NCI-H2227 (cell line): ENCODE results near the gene TFE3.
"Not testable (repeated sequence)": the region's sequence is repeated elsewhere in the genome, so short reads cannot be mapped to it uniquely, and the experiment has no call there.

Source experiments
- DNase-seq: peaks from one replicate; lab custom pipeline; 2025; ENCODE audit not compliant: unreplicated experiment; lab: John Stamatoyannopoulos, UW

The TFE3 gene

GRCh38 chrX:49002091-49002935 lies 40.8 kb downstream of the TFE3 start, which contains the start of gene GRIPAP1:
Gene GRIPAP1 (minus strand): TSS chrX:49002264. CDS start chrX:49002229, 35 bp downstream.
- peak; percentile 99 for DNase-seq

DNA sequence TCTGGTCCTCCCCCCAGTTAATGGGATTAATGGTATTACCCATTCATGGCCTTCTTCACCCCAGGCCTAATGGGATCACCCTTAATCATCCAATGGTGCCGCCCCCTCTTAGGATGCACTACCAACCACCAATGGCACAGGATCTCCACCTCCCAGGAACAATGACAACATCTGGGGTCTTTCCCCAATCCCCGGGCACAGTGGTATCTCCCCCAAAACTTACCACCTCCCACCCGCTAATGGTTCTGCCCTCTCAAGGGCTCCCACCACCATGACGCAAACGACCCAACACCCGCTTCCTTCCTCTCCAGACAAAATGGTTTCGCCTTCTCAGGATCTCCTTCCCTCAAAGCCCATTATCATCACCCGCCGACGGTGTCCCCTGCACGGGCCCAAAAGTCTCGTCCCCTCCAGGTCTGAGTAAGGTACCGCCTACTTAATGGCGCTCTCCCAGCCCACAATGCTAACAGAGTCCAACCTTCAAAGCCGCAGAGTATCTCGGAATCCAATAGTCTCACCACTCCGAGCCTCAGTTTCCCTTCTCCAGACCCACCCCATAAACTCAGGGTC lies 41.6 kb downstream of the TFE3 start:
- DNase-seq = peak; percentile 73

GRCh38 chrX:49000636-49001035 lies 42.5 kb downstream of the TFE3 start:
- DNase-seq = no peak

DNA sequence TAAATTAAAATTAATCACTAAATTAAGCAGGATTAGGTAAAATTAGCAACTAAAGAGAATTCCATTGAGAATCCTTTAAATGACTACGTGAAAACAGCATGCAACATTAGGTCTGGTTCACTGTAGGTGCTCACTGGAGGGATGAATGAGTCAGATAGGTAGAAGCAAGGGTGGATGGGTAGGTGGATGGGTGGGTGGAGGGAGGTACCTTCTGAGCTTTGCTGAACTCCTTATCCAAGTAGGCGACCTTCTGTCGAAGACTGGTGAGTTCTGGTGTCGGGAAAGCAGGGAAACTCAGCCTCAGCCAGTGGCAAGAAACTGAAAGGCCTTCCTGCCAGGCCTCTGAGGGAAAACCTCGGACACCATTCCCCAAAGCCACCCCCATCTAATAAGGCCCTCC lies 44.1 kb downstream of the TFE3 start:
- DNase-seq = no peak

DNA sequence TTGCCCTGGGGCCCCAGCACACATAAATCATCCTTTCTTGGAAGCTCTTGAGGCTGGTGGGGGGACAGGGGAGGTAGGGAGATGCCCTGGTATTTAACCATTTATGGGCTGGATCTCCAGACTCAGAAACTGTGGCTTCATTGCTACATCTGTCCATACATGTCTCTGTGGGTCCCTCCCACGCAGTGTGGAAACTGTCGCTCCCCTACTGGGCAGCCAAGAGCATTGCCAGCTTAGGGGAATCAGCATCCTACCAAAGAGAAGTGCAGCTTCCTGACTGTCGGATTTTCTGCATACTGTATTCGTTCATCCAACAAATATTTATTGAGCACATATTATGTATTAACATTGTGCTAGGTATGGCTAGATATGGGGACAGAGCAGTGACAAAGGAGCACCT lies 44.8 kb downstream of the TFE3 start:
- DNase-seq = no peak

DNA sequence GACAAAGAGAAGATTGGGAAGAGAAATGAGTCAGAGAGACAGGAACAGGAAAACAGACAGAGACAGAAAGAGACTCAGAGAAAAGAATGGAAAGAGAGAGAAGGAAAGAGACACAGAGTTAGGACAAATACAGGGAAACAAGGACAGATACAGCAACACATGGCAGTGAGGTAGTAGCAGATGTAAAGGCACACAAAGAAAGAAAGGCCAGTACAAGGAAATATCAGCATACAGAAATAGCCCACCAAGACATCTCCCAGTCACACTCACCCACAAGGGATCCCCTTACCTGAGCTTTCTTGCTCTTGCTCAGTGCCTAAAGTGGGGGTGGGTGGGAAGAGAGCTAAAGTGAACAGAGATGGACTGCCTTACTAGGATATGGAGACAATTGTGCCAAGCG lies 45.3 kb downstream of the TFE3 start:
- no peak for DNase-seq

DNA sequence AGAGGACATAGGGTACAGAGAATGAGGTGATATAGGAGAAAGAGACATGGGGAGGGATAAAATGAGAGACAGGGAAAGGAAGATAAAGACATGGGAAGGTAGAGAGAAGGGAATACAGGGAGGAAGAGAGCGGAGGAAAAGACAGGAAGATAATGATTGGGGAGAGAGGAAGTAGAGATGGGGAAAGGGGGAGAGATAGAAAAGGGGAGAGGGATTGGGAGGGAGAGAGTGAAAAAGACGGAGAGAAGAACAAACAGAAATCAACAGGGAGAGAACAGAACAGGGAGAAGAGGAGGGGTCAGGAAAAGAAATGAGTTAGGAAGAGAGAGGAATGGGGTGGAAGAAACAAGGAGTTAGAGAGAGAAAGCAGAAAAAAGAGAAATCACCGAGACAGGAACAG lies 45.7 kb downstream of the TFE3 start:
- DNase-seq = no peak

- DNase-seq = no peak
Observed at GRCh38 chrX:48996969-48997368, 46.2 kb downstream of the TFE3 start.

DNA sequence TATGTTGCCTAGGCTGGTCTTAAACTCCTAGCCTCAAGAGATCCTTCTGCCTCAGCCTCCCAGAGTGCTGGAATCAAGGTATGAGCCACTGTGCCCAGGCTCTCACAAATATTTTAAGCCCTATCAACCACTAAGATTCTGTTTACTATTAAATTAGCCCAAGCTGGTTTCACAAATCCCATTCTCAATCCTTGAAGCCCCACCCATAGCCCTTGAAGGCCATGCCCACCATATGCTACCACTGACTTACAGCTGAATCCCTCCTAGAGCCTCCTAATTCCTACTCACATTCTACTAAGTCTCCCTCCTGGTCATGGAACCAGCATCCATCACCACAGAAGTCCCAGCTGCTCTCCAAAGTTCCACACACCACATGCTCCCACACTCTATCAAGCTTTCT lies 50.8 kb downstream of the TFE3 start:
- DNase-seq = no peak

- DNase-seq = no peak
Observed at GRCh38 chrX:48989483-48989882, 53.7 kb downstream of the TFE3 start.

DNA sequence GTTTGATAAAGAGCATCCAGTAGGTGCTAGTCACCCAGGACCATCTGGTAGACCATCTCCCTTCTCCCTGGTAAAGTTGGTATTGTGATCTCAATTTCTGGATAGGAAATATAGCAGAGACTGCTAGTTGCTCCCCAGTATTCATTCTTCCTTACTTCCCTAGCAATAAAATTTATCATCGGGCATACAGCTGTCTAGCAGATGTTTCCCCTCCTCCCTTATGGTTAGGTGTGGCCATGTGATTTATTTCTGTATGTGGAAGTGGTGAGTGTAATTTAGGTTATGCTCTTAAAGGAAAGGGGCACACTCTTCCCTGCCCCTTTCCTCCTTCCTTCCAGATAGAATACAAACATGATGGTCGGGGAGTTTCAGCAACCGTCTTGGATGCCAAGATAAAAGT lies 59.3 kb downstream of the TFE3 start:
- DNase-seq = no peak

DNA sequence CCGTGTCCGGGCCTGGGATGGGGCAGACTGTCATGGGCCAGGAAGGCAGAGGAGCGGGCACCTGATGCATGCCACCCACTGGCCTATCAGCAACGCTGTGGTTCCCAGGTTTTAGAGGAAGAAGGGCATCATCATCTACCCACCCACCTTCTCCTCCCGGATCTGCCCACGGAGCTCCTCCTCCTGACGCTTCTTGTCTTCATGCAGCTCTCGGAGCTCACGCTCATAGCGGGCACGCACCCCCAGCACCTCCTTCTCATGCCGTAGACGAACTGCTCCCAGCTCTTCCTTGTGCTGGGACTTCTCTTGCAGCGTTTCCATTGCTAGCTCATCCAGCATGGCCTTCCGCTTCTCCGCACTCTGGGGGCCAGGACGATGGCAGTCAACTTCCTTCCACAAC lies 60.1 kb downstream of the TFE3 start:
- no peak for DNase-seq

DNA sequence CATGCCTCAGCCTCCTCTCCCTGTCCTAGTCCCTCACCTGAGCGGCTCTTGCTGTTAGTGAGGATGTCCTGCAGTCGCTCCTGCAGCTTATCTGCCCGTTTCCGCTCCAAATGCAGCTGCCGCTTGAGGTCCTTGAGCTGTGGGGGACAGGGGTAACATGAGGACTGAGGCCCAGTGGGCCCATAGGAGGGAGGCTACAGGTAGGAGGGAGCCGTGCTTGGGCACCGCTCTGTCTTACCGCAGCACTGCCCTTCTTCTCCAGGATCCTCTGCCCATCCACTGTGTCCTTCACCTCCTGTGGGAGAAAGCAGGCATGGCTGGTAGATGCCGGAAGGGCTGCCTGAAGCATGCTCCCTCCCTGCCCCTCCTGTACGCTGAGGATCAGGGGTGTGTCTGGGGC lies 62.0 kb downstream of the TFE3 start:
- no peak for DNase-seq

GRCh38 chrX:48980341-48980740 lies 62.8 kb downstream of the TFE3 start:
- not testable (repeated sequence) for DNase-seq
